IMR-90 (cell line): ENCODE measurements around the gene FLT4. TPM values are rescaled to one million over a fixed set of nuclear protein-coding genes. Genes with fewer than 3 reads are reported as not detected.

Source experiments
- ATAC-seq: fragments of 200-7000 bp; cut with Tn5 transposase; 2 replicates; pipeline ENCODE4 v1.9.1; 2020; ENCODE audit warnings: low read depth, mild to moderate bottlenecking, moderate library complexity
- BruUV-seq: library from RNA; stranded (reverse); fragments of 400-500 nt; replicated peaks from 2 replicates; lab custom pipeline; 2021; lab: Mats Ljungman, UMichigan
- CTCF ChIA-PET: fragments of 300-600 bp; formaldehyde crosslinking; extraction: SDS; loops from one replicate; lab custom pipeline; 2021; ENCODE audit warnings: antibody characterized with exemption; lab: Yijun Ruan, JAX
- POLR2A ChIA-PET: fragments of 300-600 bp; sonication (Branson Sonifier 250); formaldehyde crosslinking; loops from one replicate; lab custom pipeline; 2022; ENCODE audit warnings: antibody characterized with exemption; ENCODE audit not compliant: unreplicated experiment; lab: Charles Lee
- DNase-seq: peaks from one replicate; pipeline ENCODE4 v3.0.0; 2013
- H2AFZ ChIP-seq: replicated peaks from 2 replicates; pipeline ENCODE3; 2013; ENCODE audit warnings: low read length, mild to moderate bottlenecking; ENCODE audit not compliant: poor library complexity
- H2AK5ac ChIP-seq: 2 replicates; pipeline ENCODE4 v1.6.1; 2013; ENCODE audit warnings: low read depth, low read length, inconsistent platforms
- H2AK9ac ChIP-seq: replicated peaks from 2 replicates; pipeline ENCODE3; 2013; ENCODE audit warnings: mild to moderate bottlenecking, low read depth, low read length, moderate library complexity; ENCODE audit not compliant: poor library complexity
- H2BK120ac ChIP-seq: 2 replicates; pipeline ENCODE4 v1.6.1; 2013; ENCODE audit warnings: low read depth, low read length, inconsistent platforms
- H2BK15ac ChIP-seq: 3 replicates; pipeline ENCODE4 v1.6.1; 2013; ENCODE audit warnings: low read depth, low read length, inconsistent platforms
- H2BK20ac ChIP-seq: 2 replicates; pipeline ENCODE4 v1.6.1; 2013; ENCODE audit warnings: low read depth, mild to moderate bottlenecking, inconsistent platforms, low read length, moderate library complexity
- H2BK5ac ChIP-seq: 2 replicates; pipeline ENCODE4 v1.6.1; 2013; ENCODE audit warnings: mild to moderate bottlenecking, low read depth, low read length, inconsistent platforms; ENCODE audit not compliant: poor library complexity, severe bottlenecking
- H3K14ac ChIP-seq: replicated peaks from 2 replicates; pipeline ENCODE4 v1.6.1; 2013; ENCODE audit warnings: low read depth, low read length, inconsistent platforms
- H3K18ac ChIP-seq: 2 replicates; pipeline ENCODE4 v1.6.1; 2013; ENCODE audit warnings: low read depth, low read length, control low read depth
- H3K23ac ChIP-seq: 2 replicates; pipeline ENCODE4 v1.6.1; 2013; ENCODE audit warnings: low read depth, low read length, inconsistent platforms
- H3K27ac ChIP-seq: 2 replicates; pipeline ENCODE4 v1.5.1; 2013; ENCODE audit warnings: mild to moderate bottlenecking, control low read depth, low read length; ENCODE audit not compliant: insufficient read depth
- H3K27me3 ChIP-seq: 2 replicates; pipeline ENCODE4 v1.6.1; 2013; ENCODE audit warnings: low read length; ENCODE audit not compliant: control insufficient read depth, insufficient read depth
- H3K36me3 ChIP-seq: 2 replicates; pipeline ENCODE4 v1.6.1; 2013; ENCODE audit warnings: low read length, mixed read lengths; ENCODE audit not compliant: control insufficient read depth, insufficient read depth
- H3K4ac ChIP-seq: 2 replicates; pipeline ENCODE4 v1.6.1; 2013; ENCODE audit warnings: low read depth, low read length, inconsistent platforms
- H3K4me1 ChIP-seq: 2 replicates; pipeline ENCODE4 v1.6.1; 2013; ENCODE audit warnings: low read length, mixed read lengths; ENCODE audit not compliant: control insufficient read depth, insufficient read depth
- H3K4me2 ChIP-seq: 2 replicates; pipeline ENCODE4 v1.6.1; 2013; ENCODE audit warnings: low read depth, mild to moderate bottlenecking, control low read depth, low read length, moderate library complexity
- H3K4me3 ChIP-seq: 2 replicates; pipeline ENCODE4 v1.5.1; 2013; ENCODE audit warnings: low read depth, mild to moderate bottlenecking, control low read depth, low read length, moderate library complexity; ENCODE audit not compliant: insufficient read depth
- H3K56ac ChIP-seq: 2 replicates; pipeline ENCODE4 v1.6.1; 2013; ENCODE audit warnings: low read length, inconsistent platforms; ENCODE audit not compliant: insufficient read depth; ENCODE audit errors: extremely low read depth
- H3K79me1 ChIP-seq, 2 experiments: 2 replicates each; pipeline ENCODE4 v1.6.1; 2013; ENCODE audit warnings: low read length in 2 of 2, inconsistent platforms in 1 of 2, low read depth in 1 of 2
- H3K9ac ChIP-seq: 2 replicates; pipeline ENCODE4 v1.6.1; 2013; ENCODE audit warnings: low read depth, low read length, control low read depth
- H3K9me1 ChIP-seq: 2 replicates; pipeline ENCODE4 v1.6.1; 2013; ENCODE audit warnings: low read length, inconsistent platforms; ENCODE audit not compliant: insufficient read depth
- H3K9me3 ChIP-seq: 2 replicates; pipeline ENCODE4 v1.6.1; 2013; ENCODE audit warnings: low read length; ENCODE audit not compliant: control insufficient read depth, insufficient read depth
- H4K20me1 ChIP-seq: 2 replicates; pipeline ENCODE4 v1.6.1; 2013; ENCODE audit warnings: low read length, inconsistent platforms; ENCODE audit not compliant: insufficient read depth
- H4K5ac ChIP-seq: 2 replicates; pipeline ENCODE4 v1.6.1; 2013; ENCODE audit warnings: mild to moderate bottlenecking, low read depth, low read length, control low read depth
- H4K8ac ChIP-seq, 2 experiments: 2 replicates each; pipeline ENCODE4 v1.6.1; 2013; ENCODE audit warnings: low read depth in 2 of 2, low read length in 2 of 2, control low read depth in 1 of 2, inconsistent platforms in 1 of 2
- H4K91ac ChIP-seq: 2 replicates; pipeline ENCODE4 v1.6.1; 2013; ENCODE audit warnings: low read depth, low read length, inconsistent platforms; ENCODE audit not compliant: insufficient read depth
- BHLHE40 ChIP-seq: fragments of 150-350 bp; IDR thresholded peaks from 2 replicates; pipeline ENCODE4 v1.6.1; 2016; ENCODE audit warnings: mild to moderate bottlenecking, low read depth, low read length
- CEBPB ChIP-seq: IDR thresholded peaks from 2 replicates; pipeline ENCODE4 v1.6.1; 2012; ENCODE audit warnings: low read depth, low read length, improper control_type of control experiment
- CHD1 ChIP-seq: IDR thresholded peaks from 2 replicates; pipeline ENCODE4 v1.6.1; 2012; ENCODE audit warnings: low read depth, low read length, improper control_type of control experiment
- MAFK ChIP-seq: IDR thresholded peaks from 2 replicates; pipeline ENCODE4 v1.6.1; 2012; ENCODE audit warnings: low read depth, low read length, improper control_type of control experiment
- MXI1 ChIP-seq: IDR thresholded peaks from 2 replicates; pipeline ENCODE4 v1.6.1; 2012; ENCODE audit warnings: low read depth, mild to moderate bottlenecking, low read length, moderate library complexity, borderline replicate concordance
- NFE2L2 ChIP-seq: fragments of 150-350 bp; IDR thresholded peaks from 2 replicates; pipeline ENCODE4 v1.6.1; 2016; ENCODE audit warnings: low read depth, mild to moderate bottlenecking, low read length
- RAD21 ChIP-seq: IDR thresholded peaks from 2 replicates; pipeline ENCODE4 v1.6.1; 2012; ENCODE audit warnings: low read length, improper control_type of control experiment
- RFX5 ChIP-seq: IDR thresholded peaks from 2 replicates; pipeline ENCODE4 v1.8.0; 2012; ENCODE audit warnings: low read depth, mild to moderate bottlenecking, low read length, moderate library complexity
- SMC3 ChIP-seq: fragments of 150-350 bp; IDR thresholded peaks from 2 replicates; pipeline ENCODE4 v1.6.1; 2016; ENCODE audit warnings: low read depth, mild to moderate bottlenecking, antibody characterized with exemption, low read length, moderate library complexity
- WGBS, 2 experiments: methylation state at CpG; one replicate each; pipeline versions ENCODE4 v1.1.5 to v1.1.7; 2013; ENCODE audit warnings: missing lambda C conversion rate in 2 of 2; ENCODE audit not compliant: insufficient read length in 1 of 2; ENCODE audit errors: extremely low coverage in 2 of 2; 5-methylcytosine and 5-hydroxymethylcytosine counted together
- dilution Hi-C: fragments of 300-500 bp; cut with HindIII; formaldehyde crosslinking; loops from one replicate; pipeline ENCODE4 v1.14.3; 2018; ENCODE audit warnings: low sequenced_read_pairs; ENCODE audit not compliant: unreplicated experiment
- in situ Hi-C: fragments of 300-500 bp; cut with MboI; formaldehyde crosslinking; loops from 3 replicates; pipeline ENCODE4 v1.14.3; 2019; ENCODE audit warnings: low sequenced_read_pairs, inconsistent platforms, mixed read lengths
- intact Hi-C: fragments of 100-400 bp; cut with micrococcal nuclease; formaldehyde crosslinking; loops from 2 replicates; pipeline ENCODE4 v1.10.0; 2022
- polyA plus RNA-seq, 3 experiments: library from polyadenylated mRNA; depleted of rRNA; stranded (reverse); fragments of >200 nt; gene quantifications; 2 replicates each; pipeline ENCODE4 v1.2.3, GENCODE V29; 2012; ENCODE audit warnings: low replicate concordance in 1 of 3
- total RNA-seq: library from RNA; depleted of rRNA; stranded (reverse); fragments of >200 nt; gene quantifications from 2 replicates; pipeline ENCODE4 v1.2.3, GENCODE V29; 2012

The FLT4 gene
- total and polyA plus RNA-seq, 2 of the 4 experiments (the other 2 are of a cell fraction) = under 0.01 to 0.07 TPM

DNA sequence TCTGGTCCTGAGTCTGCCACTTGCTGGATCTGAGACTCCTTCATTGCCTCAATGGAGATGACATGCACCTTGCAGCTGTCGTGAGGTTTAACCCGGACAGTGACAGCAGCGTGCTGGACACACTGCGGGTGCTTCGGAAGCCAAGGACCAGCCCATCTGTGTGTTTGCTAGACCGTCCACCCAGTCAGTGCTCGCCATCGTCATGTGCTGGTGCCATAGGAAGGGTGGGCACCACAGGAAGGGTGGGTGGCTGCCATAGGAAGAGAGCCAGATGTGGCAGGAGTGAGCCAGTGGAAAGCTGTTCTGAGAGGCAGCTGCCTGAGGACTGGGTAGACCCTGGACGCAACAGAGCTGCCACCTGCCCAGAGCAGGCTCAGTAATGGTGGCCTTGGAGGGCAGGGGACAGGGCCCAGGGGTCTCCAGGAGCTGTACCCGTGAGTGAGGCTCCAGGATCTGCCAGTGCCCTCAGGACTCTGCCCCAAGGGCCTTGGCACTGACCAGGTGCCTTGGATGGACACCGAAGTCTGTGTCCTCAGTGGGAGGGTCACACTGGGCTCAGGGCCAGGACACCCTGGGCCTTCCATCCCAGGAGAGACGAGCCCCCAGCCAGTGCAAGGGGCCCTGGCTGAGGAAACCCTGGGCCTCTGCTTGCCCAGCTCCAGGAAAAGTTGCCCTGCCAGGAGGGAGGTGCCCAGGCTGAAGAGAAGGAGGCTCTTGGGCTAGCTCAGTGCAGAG, 21.8 kb downstream of the FLT4 start:
- Histone ChIP-seq H4K91ac (no peak overlapping the region), H3K9ac (no peak overlapping the region), H3K27ac (no peak overlapping the region), H4K5ac (no peak overlapping the region), H2AFZ (peak overlapping the region; percentile 32), H2AK5ac (no peak overlapping the region), H3K36me3 (no peaks in the 10 kb centered on the region), H3K9me1 (no peaks in the 10 kb centered on the region), H3K18ac (no peak overlapping the region), H3K79me1 (no peaks in the 10 kb centered on the region), H2AK9ac (no peak overlapping the region), H3K4me1 (no peaks in the 10 kb centered on the region), H4K20me1 (no peaks in the 10 kb centered on the region; the same call in 1 of the 2 replicates), H3K4me3 (no peak overlapping the region), H3K27me3 (peaks cover 2% of the 10 kb centered on the region; the same call in 1 of the 2 replicates), H3K23ac (no peak overlapping the region), H3K14ac (no peak overlapping the region), H4K8ac (no peak overlapping the region), H2BK20ac (no peak overlapping the region), H3K9me3 (no peaks in the 10 kb centered on the region), H2BK120ac (no peak overlapping the region), H2BK5ac (no peak overlapping the region), H2BK15ac (no peak overlapping the region), H3K4ac (no peak overlapping the region), H3K4me2 (no peak overlapping the region), H3K56ac (no peak overlapping the region)
- no peak for ATAC-seq
- dilution Hi-C loops (no loop called here), intact Hi-C loops (no loop called here), in situ Hi-C loops (no loop called here)
- WGBS, 2 experiments = 84% methylated on average over 6 of the region's 12 CpGs; no CpG with 5 or more reads in 1 of the 2 experiments
- TF ChIP-seq RFX5 (no peak), NFE2L2 (no peak), CEBPB (no peak), SMC3 (no peak), CHD1 (no peak), BHLHE40 (no peak), MXI1 (no peak), MAFK (no peak), RAD21 (no peak)
- no TSS peak for BruUV-seq
- ChIA-PET POLR2A (no interaction called here), CTCF (no interaction called here)
- no peak for DNase-seq
